Putamen (tissue), 1 donor: ENCODE results near the gene CARNS1.

Experiments used
- DNase-seq: peaks from one replicate; pipeline ENCODE4 v3.0.0-alpha.2; 2016; ENCODE audit warnings: low spot score

Gene CARNS1

DNA sequence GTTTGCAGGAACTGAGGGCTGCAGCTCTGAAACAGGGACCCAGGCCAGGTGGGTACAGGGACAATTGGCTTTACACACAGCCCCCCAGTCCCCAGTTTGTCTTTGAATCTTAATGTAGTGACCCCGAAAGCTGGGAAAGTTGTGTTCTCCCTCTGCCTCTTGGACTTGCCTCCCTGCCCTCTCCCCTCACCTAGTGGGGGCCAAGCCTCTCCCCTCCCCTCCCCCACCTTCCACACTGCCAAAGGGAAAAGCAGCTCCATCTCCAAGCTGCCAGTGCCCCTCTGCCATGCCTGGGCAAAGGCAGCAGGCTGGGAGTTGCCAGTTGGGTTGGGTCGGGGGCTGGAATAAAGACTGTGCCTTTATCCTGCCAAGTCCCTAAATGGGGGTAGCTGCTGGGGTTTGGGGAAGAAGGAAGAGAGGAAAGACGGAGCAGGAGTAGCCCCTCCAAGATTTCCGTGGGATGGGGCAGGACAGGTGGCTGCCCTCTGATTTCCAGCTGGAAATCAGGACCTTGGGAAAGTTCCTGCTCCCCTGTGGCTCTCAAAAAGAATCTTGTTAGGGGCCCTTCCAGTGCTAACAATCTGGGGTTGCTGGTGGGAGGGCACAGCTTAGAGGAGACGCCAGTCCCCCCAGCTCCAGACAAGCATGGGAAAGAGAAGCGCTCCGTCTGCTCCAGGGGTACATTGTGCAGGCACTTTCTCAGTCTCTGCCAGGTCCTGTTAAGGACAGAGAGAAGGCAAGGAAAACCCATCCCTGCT, 39.2 kb upstream of the CARNS1 start:
- DNase-seq: no peak

DNA sequence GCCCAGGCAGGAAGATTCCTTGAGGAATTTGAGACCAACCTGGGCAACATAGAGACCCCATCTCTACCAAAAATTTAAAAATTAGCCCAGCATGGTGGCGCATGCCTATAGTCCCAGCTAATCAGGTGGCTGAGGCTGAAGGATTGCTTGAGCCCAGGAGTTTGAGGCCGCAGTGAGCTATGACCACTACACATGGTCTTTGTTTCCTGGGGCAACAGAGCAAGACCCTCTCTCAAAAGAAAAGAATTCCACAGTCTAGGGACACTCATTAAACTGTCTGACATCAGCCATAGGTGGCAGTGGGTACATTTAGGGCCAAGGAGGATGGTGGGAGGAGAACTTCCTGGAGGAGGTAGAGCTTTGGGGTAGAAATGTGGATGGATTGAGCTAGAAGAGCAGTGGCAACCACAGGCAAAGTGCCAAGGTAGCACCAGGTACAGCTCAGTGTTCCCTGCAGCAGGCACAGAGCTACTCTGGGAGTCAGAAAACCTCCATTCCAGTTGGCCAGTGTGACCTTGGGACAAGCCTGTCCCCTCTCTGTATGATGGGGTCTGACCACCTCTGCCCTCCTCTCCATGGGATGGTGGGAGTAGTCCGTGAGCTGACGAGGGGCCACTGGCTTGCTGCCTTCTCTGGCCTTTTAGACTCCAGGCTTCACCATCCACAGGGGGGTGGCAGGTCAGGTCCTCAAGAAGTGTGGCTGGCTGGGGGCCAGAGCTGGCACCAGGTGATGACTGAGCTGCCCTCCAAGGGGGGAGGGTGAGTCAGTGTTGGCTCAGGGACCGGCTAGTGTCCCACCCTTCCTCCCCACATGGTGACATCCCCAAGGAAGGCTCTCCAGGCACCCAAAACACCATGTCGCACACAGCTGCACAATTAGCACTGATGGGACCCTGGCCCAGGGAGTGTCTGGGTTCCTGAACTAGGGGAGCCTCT, 38.3 kb upstream of the CARNS1 start:
- no peak for DNase-seq

DNA sequence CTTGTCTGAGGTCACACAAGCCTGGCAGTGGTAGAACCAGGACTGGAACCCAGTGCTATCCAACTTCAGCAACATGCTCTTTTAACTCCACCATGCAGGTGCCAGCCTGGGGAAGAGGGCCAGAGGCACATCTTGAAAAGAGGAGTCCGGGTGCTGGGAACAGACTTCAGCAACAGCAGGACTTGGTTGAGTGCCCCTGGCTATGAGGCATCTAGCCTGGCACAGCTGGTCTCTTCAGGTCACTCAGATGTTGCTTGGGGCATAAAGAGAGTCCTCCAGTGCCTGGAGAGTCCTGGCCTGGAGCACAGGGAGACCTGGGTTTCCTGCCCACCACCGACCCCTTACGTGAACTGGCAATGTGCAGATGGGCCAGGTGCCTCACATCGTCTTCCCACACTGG, 36.9 kb upstream of the CARNS1 start:
- no peak for DNase-seq

DNA sequence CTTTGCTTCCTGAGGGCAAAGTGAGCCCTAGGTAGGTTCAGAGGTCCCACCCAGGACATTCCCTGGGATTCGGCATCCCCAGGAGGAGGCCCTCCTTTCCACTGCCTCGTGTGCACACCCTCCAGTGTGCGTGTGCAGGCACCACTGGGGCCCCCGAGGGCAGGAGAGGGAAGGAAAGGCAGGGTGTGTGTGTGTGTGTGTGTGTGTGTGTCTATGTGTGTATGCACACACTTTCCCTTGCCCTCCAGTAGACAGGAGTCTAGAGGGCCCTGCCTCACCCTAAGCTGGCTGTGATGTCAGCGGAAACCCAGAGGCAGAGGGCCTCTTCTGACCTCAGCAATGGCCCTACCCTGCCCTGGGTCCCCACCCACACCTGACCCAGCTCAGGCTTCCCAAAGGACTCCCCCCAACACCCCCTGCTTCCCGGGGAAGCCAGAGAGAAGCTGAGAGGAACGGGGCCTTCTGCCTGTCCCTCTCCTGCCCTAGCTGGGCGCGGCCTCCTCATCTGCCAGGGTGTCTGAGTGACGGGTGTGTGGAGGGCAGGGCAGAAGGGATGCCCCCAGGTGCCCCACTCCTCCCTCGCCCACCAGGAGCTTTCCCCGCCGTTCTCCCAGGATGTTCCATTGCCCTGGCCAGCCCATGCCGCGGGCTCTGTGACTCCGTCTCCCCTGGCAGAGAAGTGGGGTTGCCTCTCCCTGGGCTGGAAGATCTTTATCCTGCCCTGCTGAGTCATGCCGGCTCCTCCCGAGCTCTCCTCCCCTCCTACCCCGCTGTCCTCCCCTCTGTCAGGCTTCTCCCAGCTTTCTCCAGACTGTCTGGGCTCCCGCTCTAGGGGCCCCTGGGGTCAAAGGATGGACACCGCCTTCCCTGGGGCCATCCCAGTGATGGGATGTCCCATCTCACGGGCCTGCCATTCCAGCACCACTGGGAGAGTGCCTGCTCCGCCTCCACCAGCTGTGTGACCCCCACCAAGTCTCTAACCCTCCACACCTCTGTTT, 36.1 kb upstream of the CARNS1 start:
- DNase-seq: no peak

DNA sequence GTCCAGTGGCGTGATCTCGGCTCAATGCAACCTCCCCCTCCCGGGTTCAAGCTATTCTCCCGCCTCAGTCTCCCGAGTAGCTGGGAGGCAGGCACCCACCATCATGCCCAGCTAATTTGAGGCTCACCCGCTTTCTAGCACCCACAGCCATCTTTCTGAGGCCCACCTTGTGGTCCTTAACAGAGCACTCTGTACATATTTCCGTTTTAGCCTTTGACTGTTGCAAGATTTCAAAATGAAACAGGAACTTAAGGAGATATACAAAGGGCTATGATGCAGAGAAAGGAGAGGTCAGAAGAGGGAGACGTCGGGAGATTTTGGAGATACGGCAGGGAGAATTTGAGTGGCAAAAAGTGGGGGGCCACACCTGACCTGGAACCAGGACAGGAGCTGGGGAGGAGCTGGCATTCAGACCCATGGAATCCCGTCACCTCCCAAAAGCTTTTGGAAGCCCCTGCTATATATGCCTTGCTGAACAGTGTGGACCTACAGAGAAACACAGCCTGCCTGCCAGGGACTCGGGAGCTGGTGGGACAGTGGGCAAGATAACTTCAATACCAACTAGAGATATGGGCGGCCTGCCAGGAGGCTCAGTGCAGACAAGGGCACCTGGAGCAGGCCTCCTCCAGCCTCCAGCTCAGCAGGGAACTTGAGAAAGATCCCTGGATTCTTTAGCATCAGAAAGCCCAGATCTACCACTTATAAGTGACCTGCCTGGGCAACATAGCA, 34.1 kb upstream of the CARNS1 start:
- no peak for DNase-seq

DNA sequence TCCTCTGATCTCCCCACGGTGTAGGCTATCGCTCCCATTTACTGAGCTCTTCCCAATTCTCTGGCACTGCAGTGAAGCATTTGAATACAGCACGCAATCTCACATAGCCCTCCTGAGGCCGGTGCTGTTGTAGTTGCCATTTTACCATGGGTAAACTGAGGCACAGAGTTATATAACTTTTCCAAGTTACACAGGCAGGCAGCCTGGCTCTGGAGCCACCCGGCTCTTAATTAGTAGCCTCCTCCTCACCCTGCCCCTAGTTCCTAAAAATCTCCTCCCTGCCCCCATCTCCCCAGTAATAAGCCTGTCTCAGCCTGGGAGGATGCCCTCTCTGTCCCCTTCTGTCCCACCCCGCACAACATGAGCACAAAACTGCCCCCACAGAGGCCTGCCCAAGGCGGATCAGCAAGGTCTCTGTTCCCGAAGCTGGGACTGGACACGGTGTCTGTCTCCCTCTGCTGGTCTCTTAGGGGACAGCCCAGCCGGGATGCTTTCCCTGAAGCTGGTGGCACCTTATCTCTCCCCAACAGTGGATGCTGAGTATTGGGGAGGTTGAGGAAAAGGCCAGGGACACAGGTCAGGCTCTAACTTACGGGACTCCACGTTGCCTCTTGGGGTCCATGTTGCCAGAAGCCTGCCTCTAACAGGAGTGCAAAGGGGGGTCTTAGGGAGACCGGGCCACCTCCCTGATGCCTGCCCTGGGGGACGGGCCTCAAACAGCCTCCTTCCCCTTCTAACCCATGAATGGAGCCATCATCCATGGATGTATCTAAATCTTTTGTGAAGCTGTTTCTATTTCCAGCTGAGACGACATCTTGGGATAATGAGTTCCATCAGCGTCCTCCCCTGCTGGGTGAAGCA, 33.0 kb upstream of the CARNS1 start:
- DNase-seq: peak; percentile 66

DNA sequence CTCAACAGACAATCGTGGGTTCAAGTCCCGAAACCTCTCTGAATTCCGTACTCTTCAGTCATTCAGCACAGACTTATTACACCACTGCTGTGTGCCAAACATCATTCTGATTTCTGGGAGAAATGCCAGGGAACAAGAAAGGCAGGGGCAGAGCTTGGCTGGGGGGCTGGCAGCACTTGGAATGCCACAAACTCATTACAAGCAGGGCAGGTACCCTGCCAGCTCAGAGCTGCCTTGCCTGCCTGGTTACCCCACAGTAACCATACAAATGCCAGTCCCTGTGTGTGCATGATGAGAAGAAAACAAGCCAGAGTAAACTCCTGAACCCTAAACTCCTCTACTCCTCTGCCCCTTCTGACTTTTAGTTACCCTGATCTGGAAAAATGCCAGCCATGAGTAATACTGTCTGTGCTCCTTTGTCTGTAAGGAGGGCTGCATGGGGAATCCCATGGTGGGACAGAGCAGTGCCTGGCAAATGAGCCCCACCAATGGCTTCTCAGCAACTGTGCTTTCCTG, 30.6 kb upstream of the CARNS1 start:
- no peak for DNase-seq

DNA sequence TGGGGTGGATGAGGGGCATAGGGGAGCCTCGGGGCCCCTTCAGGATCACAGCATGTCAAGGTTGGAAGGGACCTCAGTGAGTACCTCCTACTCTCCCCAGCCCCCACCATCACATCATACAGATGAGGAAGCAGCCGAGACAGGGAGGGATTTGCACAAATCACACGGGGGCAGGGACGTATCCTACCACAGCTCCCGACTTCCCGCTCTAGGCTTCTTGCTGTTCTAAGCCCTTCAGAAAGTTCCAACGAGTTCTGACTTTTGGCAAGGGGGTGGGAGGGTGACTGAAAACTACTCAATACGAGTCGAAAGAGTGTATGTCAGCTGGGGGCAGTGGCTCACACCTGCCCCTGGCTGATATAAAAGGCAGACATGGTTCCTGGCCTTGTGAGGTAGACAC, 28.4 kb upstream of the CARNS1 start:
- DNase-seq: no peak

DNA sequence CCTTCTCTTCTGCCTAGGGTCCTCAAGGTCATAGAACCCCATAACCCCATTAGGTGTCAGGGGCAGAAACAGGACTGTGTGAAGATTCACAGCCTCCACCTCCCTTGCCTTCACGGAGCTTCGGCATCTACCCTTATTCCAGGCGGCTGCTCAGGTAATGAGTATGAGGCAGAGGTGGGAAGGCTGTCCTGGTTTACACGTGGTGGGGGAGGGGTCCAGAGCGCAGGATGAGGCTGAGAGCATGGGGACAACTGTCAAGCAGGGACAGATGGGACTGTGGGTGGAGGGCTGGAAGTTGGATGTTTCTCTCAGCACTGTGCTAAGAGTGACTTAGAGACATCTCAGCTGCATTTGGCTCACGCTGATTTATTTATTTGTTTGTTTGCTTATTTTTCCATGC, 28.0 kb upstream of the CARNS1 start:
- no peak for DNase-seq

DNA sequence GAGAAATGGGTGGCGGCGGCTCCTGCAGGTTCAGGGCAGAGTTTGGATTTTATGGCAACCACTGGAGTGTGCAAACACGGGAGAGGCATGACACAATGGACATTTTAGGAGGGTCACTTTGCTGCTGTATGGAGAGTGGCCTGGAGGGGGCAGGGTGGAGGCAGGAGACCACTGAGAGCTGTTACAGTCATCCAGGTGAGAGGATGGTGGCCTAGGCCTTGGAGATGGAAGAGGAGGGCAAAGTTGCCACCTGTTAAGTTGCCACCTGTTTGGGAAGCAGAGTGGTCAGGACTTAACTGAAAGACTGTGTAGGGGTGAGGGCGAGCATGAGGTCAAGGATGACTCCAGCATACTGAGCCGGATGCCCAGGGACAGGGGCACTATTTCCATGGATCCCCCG, 26.0 kb upstream of the CARNS1 start:
- no peak for DNase-seq

DNA sequence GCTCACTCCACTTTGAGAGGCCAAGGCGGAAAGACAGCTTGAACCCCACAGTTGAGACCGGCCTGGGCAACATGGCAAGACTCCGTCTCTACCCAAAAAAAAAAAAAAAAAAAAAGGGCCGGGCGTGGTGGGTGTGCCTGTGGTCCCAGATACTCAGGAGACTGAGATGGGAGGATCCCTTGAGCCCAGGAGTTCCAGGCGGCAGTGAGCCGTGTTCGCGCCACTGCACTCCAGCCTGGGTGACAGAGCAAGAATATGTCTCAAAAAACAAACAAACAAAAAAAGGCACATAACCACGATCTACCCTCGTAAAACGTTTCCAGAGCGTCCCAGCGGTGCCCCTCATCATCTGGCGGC, 24.6 kb upstream of the CARNS1 start:
- DNase-seq: no peak

DNA sequence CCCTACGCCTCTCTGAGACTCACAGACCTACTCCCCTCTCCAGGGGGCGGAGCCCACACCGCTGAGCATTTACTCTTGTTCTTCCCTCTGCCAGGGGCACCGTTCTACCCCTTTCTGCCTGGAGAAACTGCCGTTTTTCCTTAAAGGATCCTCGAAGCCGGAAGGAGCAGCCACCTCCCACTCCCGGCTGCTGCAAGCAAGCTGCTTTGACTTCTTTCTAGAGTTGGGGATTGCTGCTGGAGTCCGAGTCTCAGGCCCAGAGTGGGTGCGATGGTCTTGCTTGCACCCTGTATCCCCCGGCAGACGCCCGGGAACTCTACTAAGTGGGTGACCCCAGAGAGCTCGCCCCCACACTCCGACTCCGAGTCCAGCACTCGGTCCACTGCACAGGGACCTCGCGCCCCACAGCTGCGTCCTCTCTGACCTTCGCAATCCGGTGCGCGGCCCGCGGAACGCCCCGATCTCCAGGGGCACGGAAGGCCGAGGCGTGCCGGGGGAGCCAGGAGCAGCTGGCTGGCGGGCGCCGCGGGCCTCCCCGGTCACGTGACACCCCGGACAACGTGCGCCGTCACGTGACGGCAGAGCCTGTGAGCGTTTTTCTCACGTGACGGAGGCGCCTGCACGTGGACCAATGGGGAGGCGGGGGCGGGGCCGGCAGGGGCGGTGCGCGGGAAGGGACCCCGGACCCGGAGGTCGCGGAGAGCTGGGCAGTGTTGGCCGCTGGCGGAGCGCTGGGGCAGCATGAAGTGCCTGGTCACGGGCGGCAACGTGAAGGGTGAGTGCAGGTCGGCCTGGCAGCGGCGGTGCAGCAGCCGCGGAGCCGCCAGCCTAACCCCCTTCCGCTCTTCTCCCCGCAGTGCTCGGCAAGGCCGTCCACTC, 23.9 kb upstream of the CARNS1 start, which contains the start of gene RAD9A:
TSS of gene RAD9A (plus strand) at position 683 of the 879 bp plus-strand sequence. CDS start at position 742, 59 bp downstream.
- DNase-seq: peak; percentile 94

DNA sequence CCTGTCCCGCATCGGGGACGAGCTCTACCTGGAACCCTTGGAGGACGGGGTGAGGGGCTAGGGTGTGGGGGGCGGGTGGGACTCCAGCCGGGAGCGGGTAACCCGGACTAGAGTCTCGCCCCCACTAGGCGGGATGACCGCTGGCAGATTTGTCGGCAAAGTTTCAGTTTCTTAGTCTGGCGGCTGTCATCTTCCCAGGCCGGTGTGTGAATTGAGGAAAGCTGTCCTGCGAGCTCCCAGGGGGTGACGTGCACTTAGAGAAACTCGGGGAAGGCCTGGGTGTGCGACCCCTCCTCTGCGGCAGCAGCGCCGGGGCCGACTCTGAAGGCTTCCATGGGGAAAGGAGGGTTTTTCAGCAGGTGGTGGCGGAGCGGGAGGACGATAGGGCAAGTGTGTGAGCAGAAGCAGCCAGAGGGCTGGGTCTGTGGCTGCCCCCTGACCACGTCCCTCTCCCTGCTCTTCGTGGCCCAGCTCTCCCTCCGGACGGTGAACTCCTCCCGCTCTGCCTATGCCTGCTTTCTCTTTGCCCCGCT, 23.2 kb upstream of the CARNS1 start:
- no peak for DNase-seq

DNA sequence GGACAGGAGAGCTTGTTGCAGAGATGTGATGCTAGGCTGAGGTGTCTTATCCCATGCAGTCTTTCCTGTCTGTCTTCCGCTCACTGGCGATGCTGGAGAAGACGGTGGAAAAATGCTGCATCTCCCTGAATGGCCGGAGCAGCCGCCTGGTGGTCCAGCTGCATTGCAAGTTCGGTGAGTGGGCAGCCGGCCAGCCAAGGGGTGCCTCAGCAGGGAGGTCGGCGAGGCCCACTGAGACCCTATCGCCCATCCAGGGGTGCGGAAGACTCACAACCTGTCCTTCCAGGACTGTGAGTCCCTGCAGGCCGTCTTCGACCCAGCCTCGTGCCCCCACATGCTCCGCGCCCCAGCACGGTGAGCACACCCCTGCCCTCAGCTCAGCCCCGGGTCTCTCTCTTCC, 22.0 kb upstream of the CARNS1 start:
- no peak for DNase-seq

DNA sequence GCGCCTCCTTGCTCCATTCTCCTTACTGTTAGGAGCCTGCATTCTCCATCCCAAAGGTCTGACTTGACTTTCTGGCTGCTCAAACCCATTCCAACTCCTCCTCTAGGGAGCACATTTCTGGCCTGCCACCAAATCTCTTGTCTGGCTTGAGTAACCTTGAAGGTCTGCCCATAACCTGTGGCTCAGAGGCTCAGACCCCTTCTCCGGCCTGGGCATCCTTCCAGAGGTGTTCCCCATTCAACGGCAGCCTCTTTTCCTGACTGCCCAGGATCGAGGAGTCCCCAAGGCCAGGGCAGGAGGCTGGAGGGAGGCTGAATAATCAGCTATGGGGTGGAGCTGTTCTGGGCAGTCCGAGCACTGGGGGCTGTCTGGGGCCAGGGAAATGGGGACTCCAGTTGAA, 21.5 kb upstream of the CARNS1 start:
- DNase-seq: no peak

DNA sequence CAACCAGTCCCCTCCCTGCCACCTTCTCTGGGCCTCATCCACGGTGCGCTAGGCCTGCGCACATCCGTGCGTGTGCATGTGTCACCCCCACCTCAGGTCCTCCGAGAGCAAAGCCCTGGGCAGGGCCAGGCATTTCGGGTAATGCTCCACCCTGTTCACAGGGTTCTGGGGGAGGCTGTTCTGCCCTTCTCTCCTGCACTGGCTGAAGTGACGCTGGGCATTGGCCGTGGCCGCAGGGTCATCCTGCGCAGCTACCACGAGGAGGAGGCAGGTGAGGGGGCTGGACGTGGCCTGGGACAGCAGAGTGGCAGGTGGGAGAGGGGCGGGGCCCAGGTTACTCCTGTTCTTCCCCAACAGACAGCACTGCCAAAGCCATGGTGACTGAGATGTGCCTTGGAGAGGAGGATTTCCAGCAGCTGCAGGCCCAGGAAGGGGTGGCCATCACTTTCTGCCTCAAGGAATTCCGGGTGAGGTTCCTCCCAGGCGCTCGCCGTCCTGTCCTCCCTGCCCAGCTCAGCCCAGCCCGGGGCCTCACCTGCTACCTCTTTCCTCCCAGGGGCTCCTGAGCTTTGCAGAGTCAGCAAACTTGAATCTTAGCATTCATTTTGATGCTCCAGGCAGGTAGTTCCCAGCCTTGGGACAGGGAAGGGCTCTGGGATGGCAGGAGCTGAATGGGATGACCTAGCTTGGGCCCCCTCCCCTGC, 19.8 kb upstream of the CARNS1 start:
- DNase-seq: no peak

DNA sequence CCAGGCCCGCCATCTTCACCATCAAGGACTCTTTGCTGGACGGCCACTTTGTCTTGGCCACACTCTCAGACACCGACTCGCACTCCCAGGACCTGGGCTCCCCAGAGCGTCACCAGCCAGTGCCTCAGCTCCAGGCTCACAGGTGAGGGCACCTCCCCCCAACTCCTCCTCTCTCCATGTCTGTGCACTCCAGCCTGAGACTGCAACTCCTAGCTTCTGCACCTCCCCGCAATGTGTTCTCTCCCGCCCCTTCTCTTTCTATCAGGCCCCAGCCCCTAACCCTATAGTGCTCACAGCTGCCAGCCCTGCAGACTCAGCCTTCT, 19.3 kb upstream of the CARNS1 start:
- DNase-seq: no peak
